GM12891 (cell line): ENCODE results near the gene SPOCK1.

Experiments used
- POLR2A ChIP-seq: IDR thresholded peaks from 2 replicates; pipeline ENCODE4 v1.6.1; 2011; ENCODE audit warnings: low read depth, low read length, control low read depth
- POLR2AphosphoS5 ChIP-seq: IDR thresholded peaks from 2 replicates; pipeline ENCODE4 v1.6.1; 2011; ENCODE audit warnings: low read depth, low read length, control low read depth
- POU2F2 ChIP-seq: IDR thresholded peaks from 2 replicates; pipeline ENCODE4 v1.6.1; 2011; ENCODE audit warnings: low read depth, mild to moderate bottlenecking, control low read depth, low read length, moderate library complexity
- SPI1 ChIP-seq: IDR thresholded peaks from 2 replicates; pipeline ENCODE4 v1.6.1; 2011; ENCODE audit warnings: low read depth, low read length, control low read depth
- TAF1 ChIP-seq: IDR thresholded peaks from 2 replicates; pipeline ENCODE4 v1.6.1; 2011; ENCODE audit warnings: low read depth, low read length, control low read depth

GRCh38 chr5:137147346-137147745, 351.8 kb downstream of the SPOCK1 start:
- no peak for TF ChIP-seq POLR2A
- TF ChIP-seq TAF1: no peak
- no peak for TF ChIP-seq POLR2AphosphoS5
- TF ChIP-seq POU2F2: no peak
- no peak for TF ChIP-seq SPI1
